Mononuclear cell (primary cell): ENCODE measurements around the gene ADCY2. TPM values are rescaled to one million over a fixed set of nuclear protein-coding genes. Genes with fewer than 3 reads are reported as not detected.

Experiments
- H3K27me3 ChIP-seq: 2 replicates; pipeline ENCODE4 v1.6.0; 2011; ENCODE audit warnings: low read length, control low read depth; ENCODE audit not compliant: insufficient read depth
- H3K4me1 ChIP-seq: 2 replicates; pipeline ENCODE4 v1.5.1; 2011; ENCODE audit warnings: mild to moderate bottlenecking, low read length, control low read depth; ENCODE audit not compliant: insufficient read depth
- H3K4me3 ChIP-seq: 2 replicates; pipeline ENCODE4 v1.5.1; 2011; ENCODE audit warnings: mild to moderate bottlenecking, low read length, moderate library complexity
- H3K9me3 ChIP-seq: 2 replicates; pipeline ENCODE4 v1.5.1; 2011; ENCODE audit warnings: low read depth, mild to moderate bottlenecking, control low read depth, low read length
- total RNA-seq: library from RNA; depleted of rRNA; stranded (reverse); fragments of >200 nt; gene quantifications from one replicate; pipeline ENCODE4 v1.2.3, GENCODE V29; 2012

The ADCY2 gene
- total RNA-seq, 1 donor = under 0.01 TPM

DNA sequence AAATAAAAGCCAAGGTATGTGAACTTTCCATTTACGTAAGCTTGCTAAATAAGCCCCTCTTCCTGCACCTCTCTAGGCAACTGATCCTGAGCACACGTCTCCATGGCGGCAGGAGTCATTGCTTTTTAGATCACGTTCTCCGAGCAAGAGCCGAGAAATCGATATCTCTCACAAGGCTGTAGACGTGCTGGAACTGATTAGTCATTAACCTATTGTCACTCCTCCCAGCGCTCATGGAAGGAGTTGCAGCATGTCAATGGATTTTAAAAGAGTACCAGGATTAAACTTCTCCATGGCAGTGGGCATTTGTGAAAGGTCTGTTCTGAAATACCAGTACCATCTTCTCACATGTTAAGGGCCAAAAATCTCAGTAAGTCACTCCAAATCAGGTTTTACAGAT is 4.7 kb upstream of the ADCY2 start:
- H3K4me3 ChIP-seq = no peak overlapping the region
- H3K9me3 ChIP-seq = no peaks in the 10 kb centered on the region
- H3K4me1 ChIP-seq = no peaks in the 10 kb centered on the region
- H3K27me3 ChIP-seq = peaks cover 28% of the 10 kb centered on the region

DNA sequence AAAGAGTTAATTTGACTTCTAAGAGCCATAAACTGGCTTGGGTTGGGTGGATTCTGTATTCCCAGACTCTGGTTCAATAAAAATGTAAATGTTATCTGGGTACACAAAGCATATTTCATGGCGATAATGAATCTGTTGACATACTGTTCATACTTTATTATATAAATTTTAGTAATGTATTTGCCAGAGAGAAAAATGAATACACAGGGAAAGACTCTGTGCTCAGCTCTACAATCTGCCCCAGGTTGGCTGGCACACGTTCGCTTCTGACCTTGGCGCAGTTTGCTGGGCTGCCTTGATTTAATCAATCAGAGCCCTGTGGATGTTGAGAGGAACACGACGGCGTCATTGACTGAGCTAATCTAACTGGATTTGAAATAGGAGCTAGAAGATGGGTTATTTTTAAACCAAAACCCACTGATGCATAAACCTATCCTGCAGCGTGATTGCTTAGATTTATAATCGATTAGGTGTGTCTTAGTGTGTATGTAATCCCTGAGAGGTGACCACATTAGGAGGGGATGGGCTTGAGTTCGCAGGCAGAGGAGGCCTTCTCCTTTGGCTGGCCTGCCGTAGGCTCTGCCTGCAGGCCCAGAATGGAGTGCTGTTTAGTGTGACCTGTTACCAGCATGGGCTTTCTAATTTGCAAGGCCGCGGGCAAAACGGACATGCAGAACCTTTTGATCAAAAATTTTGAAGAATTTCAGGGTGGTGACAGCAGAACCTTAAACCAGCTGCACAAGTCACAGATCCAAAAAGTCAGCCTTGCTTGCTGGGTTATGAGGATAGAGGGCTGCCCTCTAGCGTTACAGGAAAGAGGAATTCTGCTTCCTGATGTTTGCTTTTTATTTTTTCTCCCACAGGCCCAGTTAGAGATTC is 3.9 kb upstream of the ADCY2 start:
- H3K4me3 ChIP-seq = no peak overlapping the region
- no peaks in the 10 kb centered on the region for H3K4me1 ChIP-seq
- no peaks in the 10 kb centered on the region for H3K9me3 ChIP-seq
- peaks cover 34% of the 10 kb centered on the region for H3K27me3 ChIP-seq

DNA sequence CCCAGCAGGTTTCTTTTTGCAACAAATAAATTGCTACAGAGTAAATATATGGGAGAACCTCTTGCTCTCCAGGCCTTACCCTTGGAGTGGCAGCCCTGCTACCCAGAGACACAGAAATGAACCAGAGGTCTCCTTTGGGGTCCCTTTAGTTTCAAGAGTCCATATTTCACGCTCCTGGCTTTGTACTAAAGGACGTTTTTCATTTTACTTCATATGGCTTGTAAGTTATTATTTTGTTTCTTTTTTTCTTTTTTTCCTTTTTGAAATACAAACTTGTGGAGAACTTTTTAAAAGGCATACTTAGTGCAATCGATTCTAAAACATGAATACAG is 3.3 kb upstream of the ADCY2 start:
- no peak overlapping the region for H3K4me3 ChIP-seq
- H3K9me3 ChIP-seq = no peaks in the 10 kb centered on the region
- H3K27me3 ChIP-seq = peaks cover 40% of the 10 kb centered on the region
- H3K4me1 ChIP-seq = no peaks in the 10 kb centered on the region

DNA sequence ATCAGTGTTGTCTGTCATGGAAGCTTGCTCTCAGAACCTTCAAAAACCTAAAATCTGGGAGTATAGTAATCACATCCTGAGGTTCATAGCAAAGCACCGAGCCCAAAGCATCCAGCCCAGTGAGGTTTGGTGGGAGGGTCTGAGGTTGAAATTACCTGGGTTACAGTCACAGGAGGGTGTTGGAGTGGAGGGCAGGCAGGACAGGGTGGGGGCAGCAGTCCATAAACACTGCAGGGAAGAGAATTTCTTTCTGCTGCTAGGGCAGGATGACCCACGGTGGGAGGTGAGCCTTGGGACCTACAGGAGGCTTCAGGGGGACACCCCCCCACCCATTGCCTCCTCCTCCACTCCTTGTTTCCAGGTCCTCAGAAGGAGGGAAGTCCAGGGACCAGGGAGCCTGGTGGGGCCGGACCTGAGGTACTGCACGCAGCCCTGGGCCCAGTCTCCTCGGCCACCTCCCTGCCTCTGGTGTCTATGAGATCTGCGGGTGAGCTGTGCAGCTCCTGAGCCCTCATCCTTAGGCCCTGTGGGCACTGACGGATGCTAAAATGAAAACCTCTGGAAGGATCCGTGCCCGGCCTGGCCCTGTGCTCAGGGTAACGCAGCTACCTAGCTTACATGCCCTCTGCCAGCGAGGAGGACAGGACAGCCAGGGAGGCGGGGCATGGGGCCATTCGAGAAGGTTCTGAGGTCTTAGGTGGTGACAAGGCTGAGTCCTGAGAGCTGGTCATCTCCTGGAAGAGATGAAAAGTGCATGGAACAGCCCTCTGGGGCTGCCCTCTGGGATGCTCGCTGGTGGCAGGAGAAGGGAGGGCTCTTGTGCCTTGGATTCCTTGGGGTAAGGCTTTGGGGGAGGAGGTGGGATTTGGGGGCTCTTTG is 1.8 kb upstream of the ADCY2 start:
- Histone ChIP-seq H3K9me3 (no peaks in the 10 kb centered on the region), H3K4me1 (no peaks in the 10 kb centered on the region), H3K27me3 (peaks cover 55% of the 10 kb centered on the region), H3K4me3 (no peak overlapping the region)

DNA sequence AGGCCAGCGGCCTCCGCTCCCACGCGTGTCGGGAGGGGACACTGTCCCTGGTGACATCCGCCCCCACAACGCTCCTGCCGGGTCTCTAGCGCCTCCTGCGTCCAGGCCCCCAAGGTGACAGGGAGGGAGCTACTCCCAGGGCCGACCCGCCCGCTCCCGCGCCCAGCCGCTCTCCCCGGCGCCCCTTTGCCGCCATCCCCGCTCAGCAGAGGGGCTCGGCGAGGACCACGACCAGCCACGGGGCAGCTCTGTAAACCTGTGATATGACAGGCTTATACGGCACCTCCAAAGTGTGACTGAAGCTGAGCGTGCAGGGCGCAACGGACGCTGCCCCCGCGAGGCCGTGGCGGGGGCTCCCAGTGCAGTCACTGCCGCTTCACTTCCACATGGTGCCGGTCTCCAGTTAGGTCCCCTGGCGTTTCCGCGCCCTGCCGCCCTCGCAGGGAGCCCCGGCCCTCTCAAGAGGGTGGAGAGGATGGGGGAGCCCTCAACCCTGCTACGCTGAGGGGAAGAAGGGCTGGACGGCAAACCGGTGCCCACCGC is 978 bp upstream of the ADCY2 start:
- Histone ChIP-seq H3K9me3 (no peaks in the 10 kb centered on the region), H3K4me1 (no peaks in the 10 kb centered on the region), H3K27me3 (peaks cover 55% of the 10 kb centered on the region)

DNA sequence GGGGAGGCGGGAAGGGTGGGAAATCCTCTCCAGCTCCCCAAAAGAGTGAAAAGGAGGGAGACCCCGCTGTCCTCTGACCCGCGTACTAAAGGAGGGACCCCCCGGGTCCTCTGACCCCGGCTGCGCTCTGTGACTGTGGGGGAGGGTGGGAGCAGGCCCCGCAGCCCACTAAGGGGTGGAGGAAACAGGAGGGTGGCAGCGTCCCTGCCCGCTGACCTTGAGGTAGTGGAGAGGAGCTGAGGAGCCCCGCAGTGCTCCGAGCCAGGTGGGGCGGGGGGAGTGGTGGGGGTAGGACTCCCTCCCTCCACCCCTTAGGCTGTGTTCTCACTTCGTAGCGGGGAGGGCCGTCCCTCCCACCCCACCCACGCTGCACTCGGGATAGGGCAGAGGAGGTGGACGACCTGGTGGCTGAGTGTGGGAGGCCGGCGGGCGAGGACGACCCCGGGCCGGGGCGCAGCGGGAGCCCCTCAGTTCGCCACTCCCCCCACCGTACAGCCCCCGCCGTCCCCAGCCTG is 449 bp upstream of the ADCY2 start:
- Histone ChIP-seq H3K27me3 (peaks cover 58% of the 10 kb centered on the region), H3K4me1 (no peaks in the 10 kb centered on the region), H3K4me3 (no peak overlapping the region)

More for the DNA sequence above, 978 bp upstream of the ADCY2 start:
- no peak overlapping the region for H3K4me3 ChIP-seq

DNA sequence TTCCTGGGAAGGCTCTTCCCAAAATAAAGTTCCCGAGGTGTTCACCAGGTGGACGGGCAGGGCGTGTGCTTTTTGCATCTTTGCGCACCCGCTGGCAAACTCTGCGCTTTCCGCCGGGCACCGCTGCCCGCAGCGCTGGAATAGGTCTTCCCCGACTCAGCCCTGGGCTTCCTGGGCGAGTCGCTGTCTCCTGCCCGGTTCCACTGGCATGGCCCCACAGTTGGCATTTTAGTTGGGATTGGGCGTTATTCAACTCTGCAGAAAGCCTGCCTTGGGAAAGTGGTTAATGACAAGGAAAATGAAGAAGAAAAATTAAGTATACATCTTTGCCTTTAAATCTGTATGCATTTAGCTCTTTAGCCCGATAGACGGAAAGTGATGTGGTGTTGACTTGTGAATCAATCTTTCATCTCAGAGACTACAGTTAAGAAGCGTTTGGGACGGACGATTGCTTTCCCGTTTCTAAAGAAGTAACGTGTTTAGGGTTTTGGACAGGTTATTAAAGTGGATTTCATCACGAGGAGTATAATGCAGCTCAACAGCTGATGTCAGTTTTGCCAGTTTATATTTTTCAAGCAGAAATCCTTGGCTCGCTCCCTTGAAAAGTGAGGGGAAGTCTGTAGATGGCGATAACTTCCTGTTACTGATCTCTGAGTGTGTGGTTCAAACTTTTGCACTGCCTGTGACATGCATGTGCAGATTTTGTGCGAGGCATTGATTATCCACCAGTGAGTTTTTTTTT is 946 bp downstream of the ADCY2 start:
- peaks cover 62% of the 10 kb centered on the region for H3K27me3 ChIP-seq
- H3K4me1 ChIP-seq = no peaks in the 10 kb centered on the region
- no peak overlapping the region for H3K4me3 ChIP-seq
- no peaks in the 10 kb centered on the region for H3K9me3 ChIP-seq

More for the DNA sequence above, 449 bp upstream of the ADCY2 start:
- H3K9me3 ChIP-seq = no peaks in the 10 kb centered on the region

DNA sequence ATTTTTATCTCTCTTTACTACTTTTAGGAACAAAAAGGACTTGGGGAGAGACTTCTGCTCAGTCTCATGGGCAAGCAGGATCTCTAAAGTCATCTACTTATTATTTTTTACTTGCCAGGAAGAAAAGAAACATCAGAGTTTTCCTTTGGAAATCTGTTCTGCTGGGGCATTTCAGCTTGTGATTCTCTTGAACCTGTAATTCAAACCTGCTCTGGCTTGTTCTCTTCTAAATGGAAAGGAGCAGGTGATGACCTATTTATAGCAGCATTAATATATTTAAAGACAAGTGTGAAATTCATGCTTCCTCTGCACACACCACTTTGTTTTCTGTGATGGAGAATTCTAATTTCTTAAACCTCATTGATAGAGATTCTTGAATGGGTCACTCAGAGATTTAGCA is 2.0 kb downstream of the ADCY2 start:
- peaks cover 58% of the 10 kb centered on the region for H3K27me3 ChIP-seq
- no peaks in the 10 kb centered on the region for H3K4me1 ChIP-seq
- H3K4me3 ChIP-seq = no peak overlapping the region
- H3K9me3 ChIP-seq = no peaks in the 10 kb centered on the region

DNA sequence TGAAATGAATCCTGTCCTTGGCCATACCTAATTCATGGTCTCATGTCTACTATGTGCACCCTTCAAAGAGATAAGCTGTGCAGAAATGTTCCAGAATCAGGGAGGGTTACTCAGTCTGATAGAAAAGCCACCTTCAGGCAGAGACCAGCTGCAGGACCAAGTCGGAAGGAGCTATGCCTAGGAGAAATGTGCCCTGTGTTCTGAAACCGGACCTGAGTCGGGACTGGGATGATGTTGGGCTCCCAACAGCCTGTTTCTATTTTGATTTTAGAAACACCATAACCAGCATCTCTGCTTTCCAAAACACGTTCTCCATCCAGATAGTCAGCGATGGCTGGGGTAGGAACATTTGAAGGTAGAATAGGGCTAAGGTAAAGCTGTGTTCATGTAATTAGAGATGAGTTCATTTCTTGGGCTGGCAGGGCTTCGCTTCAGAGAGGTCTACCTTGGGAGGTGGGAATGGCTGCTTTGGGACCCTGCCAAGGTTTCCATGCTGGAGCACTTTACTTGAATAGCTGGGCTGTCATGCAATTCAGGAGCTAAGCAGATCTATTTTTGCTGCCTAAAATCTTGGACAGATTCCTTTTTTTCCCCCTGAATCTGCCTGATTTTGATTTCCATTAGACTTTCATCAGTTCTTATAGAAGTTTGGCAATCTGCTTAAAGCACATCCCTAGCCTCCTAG is 2.8 kb downstream of the ADCY2 start:
- no peak overlapping the region for H3K4me3 ChIP-seq
- no peaks in the 10 kb centered on the region for H3K4me1 ChIP-seq
- H3K27me3 ChIP-seq = peaks cover 51% of the 10 kb centered on the region
- H3K9me3 ChIP-seq = no peaks in the 10 kb centered on the region

DNA sequence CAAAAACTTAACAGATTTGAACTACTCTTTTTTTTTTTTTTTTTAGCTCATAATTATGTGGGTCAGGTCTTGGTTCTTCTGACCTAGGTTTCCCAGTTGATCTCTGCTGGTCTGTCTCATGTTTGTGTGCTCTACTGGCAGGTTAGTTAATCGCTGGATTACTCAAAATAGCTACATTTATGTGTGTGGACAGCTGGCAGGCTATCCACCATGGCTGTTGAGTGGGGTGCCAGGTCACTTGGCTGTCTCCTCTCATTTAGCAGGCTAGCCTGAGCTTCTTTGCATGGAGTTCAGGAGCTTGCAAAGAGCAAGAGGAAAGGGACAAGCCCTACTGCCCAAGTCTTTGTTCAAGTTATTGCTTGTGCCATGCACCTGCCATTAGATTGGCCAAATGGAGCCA is 9.3 kb downstream of the ADCY2 start:
- Histone ChIP-seq H3K4me3 (no peak overlapping the region), H3K27me3 (peaks cover 5% of the 10 kb centered on the region), H3K9me3 (no peaks in the 10 kb centered on the region), H3K4me1 (no peaks in the 10 kb centered on the region)

DNA sequence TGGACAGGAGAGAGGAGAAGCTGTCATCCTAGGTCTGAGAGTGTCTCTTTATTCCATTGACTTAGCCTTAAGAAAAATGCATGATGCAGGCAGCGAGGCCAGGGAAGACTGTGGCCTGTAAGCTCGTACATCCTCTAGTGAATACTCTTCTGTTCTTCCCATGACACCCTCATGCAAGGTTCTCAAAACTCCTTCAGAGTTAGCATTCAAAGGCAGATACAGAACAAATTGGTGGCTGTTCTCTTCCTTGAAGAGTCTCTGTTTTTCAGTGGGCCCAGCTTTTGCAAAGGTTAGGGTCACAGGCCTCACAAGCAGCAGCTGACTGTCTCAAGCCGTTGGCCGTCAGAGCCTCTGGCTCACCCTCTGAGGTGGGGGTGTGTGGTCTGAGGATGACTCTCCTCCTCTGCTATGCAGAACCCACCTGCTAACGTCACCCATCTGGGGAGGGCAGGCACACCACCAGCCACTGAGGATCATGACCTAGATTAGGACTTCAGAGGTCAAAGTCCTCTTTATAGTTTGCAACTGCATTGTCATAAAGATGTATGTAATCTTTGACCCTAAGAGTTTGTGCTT is 15.1 kb downstream of the ADCY2 start:
- Histone ChIP-seq H3K4me1 (no peaks in the 10 kb centered on the region), H3K27me3 (no peaks in the 10 kb centered on the region), H3K9me3 (no peaks in the 10 kb centered on the region), H3K4me3 (no peak overlapping the region)

DNA sequence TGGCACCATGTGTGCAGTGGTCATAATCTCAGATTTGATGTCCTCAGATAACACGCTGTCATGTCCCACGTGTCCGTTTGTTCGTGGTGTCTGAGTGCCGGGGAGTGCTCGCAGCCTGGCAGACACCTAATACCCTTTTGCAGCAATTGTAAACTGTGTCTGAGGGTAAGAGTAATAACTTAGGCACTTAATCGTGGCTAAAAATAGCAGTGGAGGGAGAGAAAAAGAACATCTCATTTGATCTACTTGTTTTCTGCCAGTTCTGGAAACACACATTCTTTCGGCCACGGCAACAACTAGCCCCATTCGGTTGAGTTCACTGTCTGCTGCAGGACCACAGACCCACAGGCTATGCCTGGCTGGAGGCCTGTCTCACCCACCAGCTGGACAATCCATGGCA is 16.5 kb downstream of the ADCY2 start:
- H3K27me3 ChIP-seq = no peaks in the 10 kb centered on the region
- H3K4me3 ChIP-seq = no peak overlapping the region
- no peaks in the 10 kb centered on the region for H3K4me1 ChIP-seq
- no peaks in the 10 kb centered on the region for H3K9me3 ChIP-seq

DNA sequence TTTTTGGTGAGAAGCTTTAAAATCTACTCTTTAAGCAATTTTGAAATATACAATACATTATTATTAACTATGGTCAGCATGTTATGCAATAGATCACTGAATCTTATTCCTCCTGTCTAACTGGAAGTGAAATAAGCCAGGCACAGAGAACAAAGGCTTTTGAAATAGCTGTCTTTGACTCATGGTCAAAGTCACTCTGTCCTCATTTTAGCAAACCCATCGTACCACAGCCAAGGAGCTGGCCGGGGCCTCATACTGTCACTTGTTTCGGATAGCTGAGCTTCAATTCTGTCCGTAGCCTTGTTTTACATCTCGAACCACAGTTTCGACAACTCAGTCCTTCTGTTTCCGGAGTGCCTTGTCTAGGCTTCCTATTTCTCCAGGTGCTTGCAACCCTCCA is 19.2 kb downstream of the ADCY2 start:
- no peaks in the 10 kb centered on the region for H3K27me3 ChIP-seq
- no peaks in the 10 kb centered on the region for H3K4me1 ChIP-seq
- no peaks in the 10 kb centered on the region for H3K9me3 ChIP-seq
- H3K4me3 ChIP-seq = no peak overlapping the region
